ENCODE data around the gene GPR68.

GRCh38 chr14:91215381-91215780, 29.1 kb downstream of the GPR68 start:
- no peak for TF ChIP-seq CTCF (conservative IDR thresholded peaks at IDR 0.05; ENCODE audit: low read length)
- TF ChIP-seq EZH2phosphoT487 (IDR thresholded peaks at IDR 0.05; ENCODE audit: borderline replicate concordance): no peak
